GM19397 (cell line): Measurements from ENCODE around the gene METTL16.

Experiments
- ATAC-seq: cut with Tn5 transposase; IDR thresholded peaks from one replicate; pipeline ENCODE4 v1.9.1; 2021; ENCODE audit warnings: mild to moderate bottlenecking, moderate library complexity; ENCODE audit not compliant: unreplicated experiment

METTL16 gene

GRCh38 chr17:2385240-2386210 is 126.2 kb downstream of the METTL16 start:
- ATAC-seq = no peak

GRCh38 chr17:2384439-2385127 is 127.1 kb downstream of the METTL16 start:
- no peak for ATAC-seq

GRCh38 chr17:2383628-2384167 is 128.0 kb downstream of the METTL16 start:
- no peak for ATAC-seq

- ATAC-seq = no peak
Measured at GRCh38 chr17:2380950-2381649, 130.6 kb downstream of the METTL16 start.

- no peak for ATAC-seq
Measured at GRCh38 chr17:2380226-2380922, 131.3 kb downstream of the METTL16 start.

- no peak for ATAC-seq
Measured at GRCh38 chr17:2379489-2380225, 132.0 kb downstream of the METTL16 start.

GRCh38 chr17:2378905-2379304 is 132.8 kb downstream of the METTL16 start:
- ATAC-seq = no peak

GRCh38 chr17:2377659-2378058 is 134.0 kb downstream of the METTL16 start:
- ATAC-seq = no peak

- ATAC-seq = no peak
Measured at GRCh38 chr17:2376107-2376506, 135.6 kb downstream of the METTL16 start.

GRCh38 chr17:2375406-2375805 is 136.3 kb downstream of the METTL16 start:
- ATAC-seq = no peak

GRCh38 chr17:2374549-2375285 is 137.0 kb downstream of the METTL16 start:
- no peak for ATAC-seq

GRCh38 chr17:2373179-2373578 is 138.5 kb downstream of the METTL16 start:
- no peak for ATAC-seq

GRCh38 chr17:2372681-2373080 is 139.0 kb downstream of the METTL16 start:
- ATAC-seq = no peak

GRCh38 chr17:2372180-2372579 is 139.5 kb downstream of the METTL16 start:
- ATAC-seq = no peak

- ATAC-seq = no peak
Measured at GRCh38 chr17:2371183-2372130, 140.2 kb downstream of the METTL16 start.

- no peak for ATAC-seq
Measured at GRCh38 chr17:2370211-2370589, 141.5 kb downstream of the METTL16 start.

- no peak for ATAC-seq
Measured at GRCh38 chr17:2369551-2370210, 142.0 kb downstream of the METTL16 start.

GRCh38 chr17:2369039-2369438 is 142.6 kb downstream of the METTL16 start:
- ATAC-seq = no peak
